Kidney (tissue), 14 donors: ENCODE results near the gene C1QB. TPM values are rescaled to one million over a fixed set of nuclear protein-coding genes. Genes with fewer than 3 reads are reported as not detected.

Experiments used
- DNase-seq, 5 donors: peaks; one replicate each; pipeline ENCODE4 v3.0.0-alpha.2; 2013 to 2020
- FAIRE-seq: peaks from 2 replicates; lab custom pipeline; 2012; peaks lifted over from hg19 to GRCh38; lab: Jason Lieb, UNC
- H3K27ac ChIP-seq, 2 donors: one replicate each; pipeline ENCODE4 v1.7.0; 2013; ENCODE audit warnings: low read depth in 2 of 2, low read length in 2 of 2, inconsistent platforms in 1 of 2
- H3K27me3 ChIP-seq: one replicate; pipeline ENCODE4 v1.7.1; 2013; ENCODE audit warnings: low read length, inconsistent platforms; ENCODE audit not compliant: control insufficient read depth, insufficient read depth
- H3K36me3 ChIP-seq, 3 donors: one replicate each; pipeline versions ENCODE4 v1.7.0 to v1.7.1; 2013; ENCODE audit warnings: low read length in 3 of 3, control low read depth in 1 of 3, inconsistent platforms in 1 of 3; ENCODE audit not compliant: insufficient read depth in 3 of 3, control insufficient read depth in 2 of 3
- H3K4me1 ChIP-seq, 3 donors: one replicate each; pipeline versions ENCODE4 v1.7.0 to v1.7.1; 2013; ENCODE audit warnings: low read length in 3 of 3, inconsistent platforms in 1 of 3, low read depth in 1 of 3; ENCODE audit not compliant: control insufficient read depth in 2 of 3, insufficient read depth in 2 of 3
- H3K4me3 ChIP-seq, 3 donors: one replicate each; pipeline versions ENCODE4 v1.7.0 to v1.8.1; 2013; ENCODE audit warnings: low read length in 3 of 3, control low read depth in 1 of 3, inconsistent platforms in 1 of 3
- H3K9ac ChIP-seq, 3 donors: one replicate each; pipeline versions ENCODE4 v1.7.0 to v1.7.1; 2013; ENCODE audit warnings: low read length in 3 of 3, control low read depth in 1 of 3, inconsistent platforms in 1 of 3
- H3K9me3 ChIP-seq, 3 donors: one replicate each; pipeline versions ENCODE4 v1.7.0 to v1.7.1; 2013; ENCODE audit warnings: low read length in 3 of 3, control low read depth in 1 of 3, inconsistent platforms in 1 of 3; ENCODE audit not compliant: control insufficient read depth in 2 of 3, insufficient read depth in 1 of 3
- intact Hi-C: fragments of 100-400 bp; cut with DNase I; formaldehyde crosslinking; loops from one replicate; pipeline ENCODE4 v1.11.1; 2022
- polyA plus RNA-seq: library from polyadenylated mRNA; stranded (reverse); fragments of 350-450 nt; fragmentation: Illumina TruSeq; extraction: RNeasy Lipid Tissue Mini Kit (QIAGEN cat#74804); gene quantifications from one replicate; pipeline ENCODE4 v1.2.3, GENCODE V29; 2014; ENCODE audit warnings: low read depth, low replicate concordance; ENCODE audit not compliant: insufficient read depth
- total RNA-seq: library from RNA; stranded (reverse); fragmentation: NEBNext Ultra II Directional; extraction: Animal tissue kit (Norgen Biotek cat#: 25700); gene quantifications from one replicate; pipeline ENCODE4 v1.2.1, GENCODE V29; 2021
- TF ChIP-seq, protein P1 (sequence below): IDR thresholded peaks from 3 replicates; pipeline ENCODE4 v1.5.1; 2012; ENCODE audit warnings: mild to moderate bottlenecking, moderate library complexity, borderline replicate concordance; ENCODE audit not compliant: insufficient read depth; ENCODE audit errors: extremely low read depth
- donor health status: control.
- donor health status: control.
- donor health status: control.
- donor health status: control.
- donor health status: control.
- donor health status: DM: yes; HTN: yes; CAD: no.
- donor health status: Normal renal cell carcinoma (clear cell type).

Gene C1QB
- total and polyA plus RNA-seq, 2 donors from 2014 or later = 95.1 to 296 TPM

DNA sequence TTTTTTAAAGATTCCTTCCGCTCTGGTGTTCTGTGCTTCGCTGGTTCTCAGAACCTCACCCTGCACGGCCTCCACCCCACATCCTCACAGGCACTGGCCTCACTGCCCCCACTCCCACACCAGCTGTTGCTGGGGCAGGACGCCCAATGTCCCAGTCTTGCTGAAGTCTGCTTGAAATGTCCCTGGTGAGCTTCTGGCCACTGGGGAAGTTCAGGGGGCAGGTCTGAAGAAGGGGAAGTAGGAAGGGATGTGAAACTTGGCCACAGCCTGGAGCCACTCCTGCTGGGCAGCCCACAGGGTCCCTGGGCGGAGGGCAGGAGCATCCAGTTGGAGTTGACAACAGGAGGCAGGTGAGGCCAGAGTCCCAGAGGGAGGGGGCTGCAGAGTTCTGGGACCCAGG, 16.7 kb upstream of the C1QB start, which contains the start of gene C1QA:
Gene C1QA (plus strand): TSS at position 276 of the 400 bp plus-strand sequence. CDS start 989 bp downstream, outside the sequence.
- Histone ChIP-seq H3K4me1 (no peaks in the 10 kb centered on the region), H3K36me3 (no peaks in the 10 kb centered on the region), H3K9me3 (no peaks in the 10 kb centered on the region), H3K27me3 (no peaks in the 10 kb centered on the region), H3K4me3 (peak within 1 kb of the TSS in 1 of 3 donors; percentile 18), H3K27ac (no peak within 1 kb of the TSS), H3K9ac (no peak within 1 kb of the TSS)
- DNase-seq = peak in 1 of 5 donors; percentile 91
- intact Hi-C loops = no loop called here
- no peak for FAIRE-seq
- TF ChIP-seq, protein P1, sequence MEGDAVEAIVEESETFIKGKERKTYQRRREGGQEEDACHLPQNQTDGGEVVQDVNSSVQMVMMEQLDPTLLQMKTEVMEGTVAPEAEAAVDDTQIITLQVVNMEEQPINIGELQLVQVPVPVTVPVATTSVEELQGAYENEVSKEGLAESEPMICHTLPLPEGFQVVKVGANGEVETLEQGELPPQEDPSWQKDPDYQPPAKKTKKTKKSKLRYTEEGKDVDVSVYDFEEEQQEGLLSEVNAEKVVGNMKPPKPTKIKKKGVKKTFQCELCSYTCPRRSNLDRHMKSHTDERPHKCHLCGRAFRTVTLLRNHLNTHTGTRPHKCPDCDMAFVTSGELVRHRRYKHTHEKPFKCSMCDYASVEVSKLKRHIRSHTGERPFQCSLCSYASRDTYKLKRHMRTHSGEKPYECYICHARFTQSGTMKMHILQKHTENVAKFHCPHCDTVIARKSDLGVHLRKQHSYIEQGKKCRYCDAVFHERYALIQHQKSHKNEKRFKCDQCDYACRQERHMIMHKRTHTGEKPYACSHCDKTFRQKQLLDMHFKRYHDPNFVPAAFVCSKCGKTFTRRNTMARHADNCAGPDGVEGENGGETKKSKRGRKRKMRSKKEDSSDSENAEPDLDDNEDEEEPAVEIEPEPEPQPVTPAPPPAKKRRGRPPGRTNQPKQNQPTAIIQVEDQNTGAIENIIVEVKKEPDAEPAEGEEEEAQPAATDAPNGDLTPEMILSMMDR = no peak

DNA sequence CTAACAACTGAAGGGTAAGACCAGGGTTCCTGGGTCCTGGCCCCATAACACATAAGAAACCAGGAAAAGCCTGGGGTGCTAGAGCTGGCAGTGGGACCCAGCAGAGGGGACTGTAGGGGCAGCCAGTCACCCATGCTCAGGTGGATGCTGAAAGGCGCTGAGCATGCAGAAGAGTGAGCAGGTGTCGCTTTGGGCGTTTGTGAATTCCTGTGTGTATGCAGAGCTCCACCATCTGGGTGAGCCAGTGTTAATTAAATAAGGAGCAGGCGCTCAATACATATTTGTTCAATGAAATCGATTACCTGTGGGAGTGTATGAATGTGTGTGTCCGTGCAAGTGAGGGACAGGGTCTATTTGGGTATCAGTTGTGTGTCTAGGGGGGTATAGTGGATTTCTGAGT, 16.1 kb upstream of the C1QB start:
- DNase-seq = no peak
- Histone ChIP-seq H3K27ac (no peak overlapping the region), H3K9me3 (no peaks in the 10 kb centered on the region), H3K27me3 (no peaks in the 10 kb centered on the region), H3K4me1 (peaks cover 0 to 3% (median 0%) of the 10 kb centered on the region in 3 donors), H3K9ac (no peak overlapping the region), H3K4me3 (peak overlapping the region in 1 of 3 donors; percentile 18), H3K36me3 (no peaks in the 10 kb centered on the region)
- FAIRE-seq = no peak
- intact Hi-C loops = no loop called here
- TF ChIP-seq, protein P1 = no peak

DNA sequence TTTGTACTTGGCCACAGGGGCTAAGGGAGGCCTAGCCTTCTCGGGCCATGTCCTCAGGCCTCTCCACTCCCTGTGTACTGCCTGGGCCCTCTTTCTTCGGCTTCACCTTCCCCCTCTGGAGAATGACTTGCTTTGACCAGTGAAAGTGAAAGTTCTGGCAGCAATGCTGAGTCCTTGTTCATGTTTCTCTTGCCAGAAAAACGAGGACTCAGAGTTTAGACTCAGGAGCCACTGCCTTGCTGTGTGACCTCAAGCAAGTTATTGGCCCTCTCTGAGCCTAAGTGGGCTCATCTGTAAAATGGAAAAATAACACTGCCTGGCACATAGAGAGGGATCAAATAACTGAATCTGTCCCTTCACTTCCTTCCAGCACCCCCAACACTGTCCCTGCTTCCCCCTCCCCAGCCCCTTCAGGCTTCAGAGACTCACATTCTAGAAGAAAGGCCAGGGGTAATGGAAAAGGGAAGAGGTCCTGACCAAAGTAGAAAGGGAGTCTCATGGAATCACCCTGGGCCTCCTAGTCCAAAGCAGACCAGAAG, 15.1 kb upstream of the C1QB start:
- FAIRE-seq = no peak
- intact Hi-C loops = no loop called here
- H3K36me3 ChIP-seq = no peaks in the 10 kb centered on the region
- DNase-seq = no peak
- H3K27ac ChIP-seq = no peak overlapping the region
- TF ChIP-seq, protein P1 = no peak
- no peak overlapping the region for H3K4me3 ChIP-seq
- no peaks in the 10 kb centered on the region for H3K9me3 ChIP-seq
- no peaks in the 10 kb centered on the region for H3K27me3 ChIP-seq
- peaks cover 0 to 3% (median 0%) of the 10 kb centered on the region in 3 donors for H3K4me1 ChIP-seq
- H3K9ac ChIP-seq = no peak overlapping the region
